ENCODE data around the gene MRPS5.
A peak's percentile ranks its signal among the peaks of the same experiment; 100 is the strongest.
"Not testable (repeated sequence)": the region's sequence is repeated elsewhere in the genome, so short reads cannot be mapped to it uniquely, and the experiment has no call there.

Gene MRPS5

GRCh38 chr2:95121407-95122196, at the start of gene MRPS5:
Gene MRPS5, minus strand, starts transcription at chr2:95121808. Its CDS starts 17 bp downstream, at chr2:95121791.
- DNase-seq (ENCODE audit: low read depth, low spot score), result peak; percentile 70

- no peak for DNase-seq (ENCODE audit: low read depth, low spot score)
Observed at GRCh38 chr2:95166065-95166763, 44.6 kb upstream of the MRPS5 start.

DNA sequence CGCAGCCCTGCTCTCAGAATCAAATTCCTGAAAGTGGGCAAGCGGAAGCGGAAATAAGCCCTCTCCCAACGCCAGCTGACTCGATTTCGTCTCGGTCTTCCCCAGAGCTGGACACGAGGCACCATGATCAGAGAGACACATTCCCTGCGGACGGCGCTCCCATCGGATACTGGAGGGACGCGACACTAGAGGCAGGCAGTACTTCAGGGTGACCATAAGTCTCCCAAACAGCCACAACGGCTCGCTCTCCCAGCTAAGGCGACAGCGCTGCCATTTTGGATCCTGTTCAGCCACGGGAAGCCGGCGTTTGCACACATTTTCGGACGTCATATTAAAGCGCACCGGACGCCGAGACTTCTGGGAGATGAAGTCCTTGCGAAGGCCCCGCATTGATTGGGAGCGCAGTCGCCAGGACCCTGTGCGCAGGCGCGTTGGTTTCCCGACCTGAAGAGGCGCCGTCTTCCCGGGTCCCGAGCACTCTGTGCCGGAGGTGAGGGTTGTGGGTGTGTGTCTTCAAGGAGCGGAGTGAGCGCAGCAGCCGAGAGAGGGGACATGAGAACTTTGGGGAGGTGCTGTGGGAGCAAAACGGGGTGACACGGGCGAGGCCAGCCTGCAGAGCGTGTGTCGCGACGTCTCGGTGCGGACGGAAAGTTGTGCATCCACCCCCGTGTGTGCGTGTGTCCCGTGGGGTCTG, 43.9 kb upstream of the MRPS5 start, which contains the start of gene ZNF2:
TSS of gene ZNF2 (plus strand) at position 439 of the 694 bp plus-strand sequence. CDS start 10,418 bp downstream, outside the sequence.
- DNase-seq (ENCODE audit: low read depth, low spot score), result peak; percentile 97

DNA sequence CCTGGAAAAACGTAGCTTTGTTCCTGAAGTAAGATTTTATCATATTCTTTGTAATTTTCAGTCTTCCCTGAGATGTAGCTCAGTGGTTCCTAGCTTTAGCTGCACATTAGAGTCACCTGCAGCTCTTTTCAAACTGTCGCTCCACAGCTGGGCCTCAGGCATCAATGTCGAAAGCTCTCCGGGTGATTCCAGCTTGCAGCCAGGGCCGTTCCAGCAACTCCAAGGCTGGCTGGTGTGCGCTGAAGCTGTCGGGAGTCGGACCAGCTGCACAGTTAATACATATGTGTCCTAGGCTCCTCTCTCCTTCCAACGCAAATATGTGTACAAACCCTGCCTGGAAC, 43.4 kb upstream of the MRPS5 start:
- DNase-seq (ENCODE audit: low read depth, low spot score), result no peak

- peak; percentile 47 for DNase-seq (ENCODE audit: low read depth, low spot score)
Observed at GRCh38 chr2:95159690-95160449, 38.3 kb upstream of the MRPS5 start, which contains the start of gene ZNF514. Gene ZNF514, minus strand, starts transcription at chr2:95159848. Its CDS starts 6,595 bp downstream, at chr2:95153253.

- DNase-seq (ENCODE audit: low read depth, low spot score), result peak; percentile 2
Observed at GRCh38 chr2:95158891-95159619, 37.4 kb upstream of the MRPS5 start.

GRCh38 chr2:95158441-95158840, 36.8 kb upstream of the MRPS5 start:
- DNase-seq (ENCODE audit: low read depth, low spot score), result no peak

GRCh38 chr2:95149397-95149984, 27.9 kb upstream of the MRPS5 start:
- DNase-seq (ENCODE audit: low read depth, low spot score), result no peak

DNA sequence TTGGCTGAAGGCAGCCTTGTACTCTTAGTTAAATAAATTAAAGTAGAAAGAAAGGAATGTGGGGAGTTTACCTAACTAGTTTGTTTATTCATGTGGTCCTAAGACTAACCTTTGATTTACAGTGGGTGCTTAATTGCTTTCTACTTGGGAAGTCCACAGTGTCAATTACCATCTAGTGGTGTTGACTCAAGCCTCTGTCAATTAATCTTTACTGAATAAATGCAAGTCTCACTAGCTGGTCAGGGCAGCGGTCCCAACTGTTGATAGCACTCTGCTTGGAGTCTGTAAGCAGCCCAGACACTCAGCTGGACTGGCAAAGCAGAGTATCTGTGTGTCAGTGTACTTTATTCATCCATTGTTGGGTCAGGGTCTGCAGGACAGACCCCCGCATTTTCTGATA, 22.2 kb upstream of the MRPS5 start:
- DNase-seq (ENCODE audit: low read depth, low spot score), result no peak

DNA sequence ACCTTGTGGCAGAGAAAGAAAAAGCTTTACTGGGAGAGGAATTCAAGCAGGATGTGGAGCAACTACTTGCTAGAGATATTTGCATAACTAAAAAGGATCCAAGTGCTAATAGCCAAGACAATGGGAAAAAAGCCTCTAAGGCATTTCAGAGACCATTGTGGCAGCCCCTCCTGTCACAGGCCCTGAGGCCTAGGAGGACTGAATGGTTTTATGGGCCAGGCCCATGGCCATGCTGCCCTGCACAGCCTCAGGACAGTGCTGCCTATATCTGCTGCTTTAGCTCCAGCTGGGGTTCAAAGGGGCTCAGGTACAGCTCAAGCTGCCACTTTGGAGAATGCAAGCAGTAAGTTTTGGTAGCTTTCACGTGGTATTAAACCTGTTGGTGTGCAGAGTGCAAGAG, 17.1 kb upstream of the MRPS5 start:
- DNase-seq (ENCODE audit: low read depth, low spot score), result no peak

GRCh38 chr2:95122197-95122551, 566 bp upstream of the MRPS5 start:
- DNase-seq (ENCODE audit: low read depth, low spot score), result no peak

DNA sequence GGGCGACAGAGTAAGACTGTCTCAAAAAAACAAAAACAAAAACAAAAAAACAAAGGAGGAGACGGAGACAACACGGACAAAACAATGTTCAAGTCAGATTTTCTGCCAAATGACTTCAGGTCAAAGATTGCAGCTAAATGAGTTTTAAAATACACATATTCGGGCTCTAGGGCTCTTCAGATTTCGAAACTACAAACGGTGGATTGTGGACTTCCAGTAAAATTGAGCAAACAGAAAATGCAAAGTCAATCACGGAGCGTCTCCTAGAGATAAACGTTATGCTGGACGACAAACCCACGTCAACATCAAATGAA, 558 bp downstream of the MRPS5 start:
- no peak for DNase-seq (ENCODE audit: low read depth, low spot score)

DNA sequence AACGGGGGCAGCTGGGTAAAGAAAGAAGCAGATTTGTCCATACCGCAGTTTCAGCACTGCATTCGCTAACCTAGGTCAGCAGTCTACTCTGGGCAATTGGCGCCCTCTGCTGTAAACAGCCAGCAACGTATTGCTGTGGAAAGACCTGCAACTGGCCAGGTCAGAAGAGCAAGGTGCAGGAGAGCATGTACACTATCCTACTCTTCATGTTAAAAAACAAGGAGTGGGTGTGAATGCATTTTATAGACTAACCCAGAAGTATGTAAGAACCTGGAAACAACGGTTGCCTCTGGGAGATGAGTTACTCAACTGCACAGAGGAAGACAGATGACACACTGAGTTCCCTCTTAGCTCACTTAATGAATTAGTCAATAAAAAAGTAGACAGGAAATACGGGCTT, 6.2 kb downstream of the MRPS5 start:
- peak; percentile 46 for DNase-seq (ENCODE audit: low read depth, low spot score)

DNA sequence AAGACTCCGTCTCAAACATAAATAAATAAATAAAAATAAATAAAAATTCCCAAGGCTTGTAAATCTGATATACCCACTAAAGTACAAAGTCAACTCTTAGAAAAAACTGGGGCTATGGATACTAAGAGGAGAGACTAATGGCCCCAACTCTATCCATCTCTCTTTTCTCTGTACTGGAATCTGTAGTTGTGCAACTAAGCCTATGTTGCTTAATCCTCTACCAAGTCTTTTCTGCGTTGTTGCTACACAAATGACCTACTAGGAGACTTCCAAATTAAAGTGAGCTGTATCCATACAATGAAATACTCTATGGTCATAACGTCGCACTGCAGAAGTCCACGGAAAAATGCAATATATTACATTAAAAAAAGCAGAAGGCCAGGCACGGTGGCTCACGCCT, 8.1 kb downstream of the MRPS5 start:
- no peak for DNase-seq (ENCODE audit: low read depth, low spot score)

GRCh38 chr2:95110395-95110794, 11.2 kb downstream of the MRPS5 start:
- DNase-seq (ENCODE audit: low read depth, low spot score), result no peak

- no peak for DNase-seq (ENCODE audit: low read depth, low spot score)
Observed at GRCh38 chr2:95109260-95109659, 12.3 kb downstream of the MRPS5 start.

DNA sequence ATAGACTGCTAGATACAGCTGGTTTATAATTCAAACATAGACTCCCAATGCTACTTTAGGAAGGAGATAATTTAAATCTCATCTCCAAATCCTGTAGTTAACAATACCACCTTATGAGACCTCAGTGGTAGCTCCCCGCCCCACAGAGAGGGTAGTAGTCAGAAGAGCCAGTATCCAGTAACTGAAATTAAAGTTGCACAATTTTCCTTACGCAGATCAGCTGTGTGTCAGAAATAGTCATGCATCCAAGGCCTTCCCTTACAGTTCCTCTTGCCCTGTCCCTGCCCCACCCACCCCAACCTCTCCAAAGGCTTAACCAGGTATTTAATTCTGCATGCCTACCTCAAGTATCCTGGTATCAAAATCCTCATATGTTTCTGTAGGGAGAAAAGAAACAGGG, 15.5 kb downstream of the MRPS5 start:
- no peak for DNase-seq (ENCODE audit: low read depth, low spot score)

GRCh38 chr2:95104606-95105005, 17.0 kb downstream of the MRPS5 start:
- DNase-seq (ENCODE audit: low read depth, low spot score), result no peak

- no peak for DNase-seq (ENCODE audit: low read depth, low spot score)
Observed at GRCh38 chr2:95099910-95100309, 21.7 kb downstream of the MRPS5 start.

DNA sequence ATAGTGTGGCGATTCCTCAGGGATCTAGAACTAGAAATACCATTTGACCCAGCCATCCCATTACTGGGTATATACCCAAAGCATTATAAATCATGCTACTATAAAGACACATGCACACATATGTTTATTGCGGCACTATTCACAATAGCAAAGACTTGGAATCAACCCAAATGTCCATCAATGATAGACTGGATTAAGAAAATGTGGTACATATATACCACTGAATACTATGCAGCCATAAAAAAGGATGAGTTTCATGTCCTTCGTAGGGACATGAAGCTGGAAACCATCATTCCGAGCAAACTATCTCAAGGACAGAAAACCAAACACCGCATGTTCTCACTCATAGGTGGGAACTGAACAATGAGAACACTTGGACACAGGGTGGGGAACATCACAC, 23.3 kb downstream of the MRPS5 start:
- not testable (repeated sequence) for DNase-seq (ENCODE audit: low read depth, low spot score)

Measured in activated CD4-positive, CD25-positive, alpha-beta regulatory T cell treated with anti-CD3 and anti-CD28 coated beads, Interleukin-2, amount 50 U/mL, for 16 hours (primary cell).